Left ventricle myocardium inferior (tissue), 1 donor: ENCODE measurements around the gene PNKD. TPM values are rescaled to one million over a fixed set of nuclear protein-coding genes. Genes with fewer than 3 reads are reported as not detected.

Experiments
- DNase-seq: peaks from one replicate; pipeline ENCODE4 v3.0.0-alpha.2; 2020
- H3K27ac ChIP-seq: fragments of 200-600 bp; replicated peaks from 2 replicates; pipeline ENCODE4 v1.8.0; 2021
- H3K27me3 ChIP-seq: fragments of 200-600 bp; 2 replicates; pipeline ENCODE4 v1.8.0; 2021; ENCODE audit warnings: low read depth
- H3K36me3 ChIP-seq: fragments of 200-600 bp; 2 replicates; pipeline ENCODE4 v1.8.0; 2021
- H3K4me1 ChIP-seq: fragments of 200-600 bp; 2 replicates; pipeline ENCODE4 v1.8.0; 2021
- H3K4me3 ChIP-seq: fragments of 200-600 bp; 2 replicates; pipeline ENCODE4 v1.8.0; 2021; ENCODE audit warnings: mild to moderate bottlenecking, moderate library complexity
- H3K9me3 ChIP-seq: fragments of 200-600 bp; replicated peaks from 2 replicates; pipeline ENCODE4 v1.8.0; 2021
- intact Hi-C: fragments of 100-400 bp; cut with micrococcal nuclease; formaldehyde crosslinking; loops from one replicate; pipeline ENCODE4 v1.11.0; 2022
- total RNA-seq: library from RNA; stranded (reverse); fragmentation: NEBNext Ultra II Directional; extraction: Animal tissue kit (Norgen Biotek cat#: 25700); gene quantifications from one replicate; pipeline ENCODE4 v1.2.1, GENCODE V29; 2021
- TF ChIP-seq, protein P1 (sequence below): fragments of 200-600 bp; IDR thresholded peaks from 2 replicates; pipeline ENCODE4 v1.8.0; 2021; ENCODE audit warnings: antibody characterized with exemption, mild to moderate bottlenecking, borderline replicate concordance
- donor health status: DM: no; HTN: yes; CAD: no; lungs with severe emphysema.

PNKD gene
- total RNA-seq, 1 donor from 2014 or later: 75.4 TPM

DNA sequence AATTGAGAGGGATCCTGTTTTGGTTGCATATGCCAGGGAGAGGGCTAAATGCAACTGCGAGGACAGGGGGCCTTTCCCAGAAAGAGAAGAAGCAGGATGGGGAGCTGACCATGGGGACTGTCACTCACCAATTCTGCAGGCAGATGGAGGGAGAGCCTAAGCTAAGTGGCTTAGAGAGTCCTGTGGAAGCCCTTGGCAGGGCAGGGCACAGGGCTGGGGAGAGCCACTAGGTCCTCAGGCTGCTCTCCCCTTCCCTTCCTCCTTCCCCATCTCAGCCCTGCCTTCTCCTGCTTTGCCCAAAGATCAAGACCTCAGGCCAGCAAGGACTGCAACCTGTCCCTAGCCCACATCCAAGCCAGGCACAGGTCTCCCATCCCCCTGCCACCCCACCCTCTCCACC is 62.0 kb downstream of the PNKD start:
- no peak for DNase-seq
- H3K36me3 ChIP-seq: no peaks in the 10 kb centered on the region
- H3K9me3 ChIP-seq: peaks cover 8% of the 10 kb centered on the region
- H3K4me1 ChIP-seq: no peaks in the 10 kb centered on the region
- intact Hi-C loops: no loop called here
- peak overlapping the region; percentile 54 for H3K27ac ChIP-seq
- H3K4me3 ChIP-seq: peak overlapping the region; percentile 4
- H3K27me3 ChIP-seq: no peaks in the 10 kb centered on the region
- TF ChIP-seq, protein P1, sequence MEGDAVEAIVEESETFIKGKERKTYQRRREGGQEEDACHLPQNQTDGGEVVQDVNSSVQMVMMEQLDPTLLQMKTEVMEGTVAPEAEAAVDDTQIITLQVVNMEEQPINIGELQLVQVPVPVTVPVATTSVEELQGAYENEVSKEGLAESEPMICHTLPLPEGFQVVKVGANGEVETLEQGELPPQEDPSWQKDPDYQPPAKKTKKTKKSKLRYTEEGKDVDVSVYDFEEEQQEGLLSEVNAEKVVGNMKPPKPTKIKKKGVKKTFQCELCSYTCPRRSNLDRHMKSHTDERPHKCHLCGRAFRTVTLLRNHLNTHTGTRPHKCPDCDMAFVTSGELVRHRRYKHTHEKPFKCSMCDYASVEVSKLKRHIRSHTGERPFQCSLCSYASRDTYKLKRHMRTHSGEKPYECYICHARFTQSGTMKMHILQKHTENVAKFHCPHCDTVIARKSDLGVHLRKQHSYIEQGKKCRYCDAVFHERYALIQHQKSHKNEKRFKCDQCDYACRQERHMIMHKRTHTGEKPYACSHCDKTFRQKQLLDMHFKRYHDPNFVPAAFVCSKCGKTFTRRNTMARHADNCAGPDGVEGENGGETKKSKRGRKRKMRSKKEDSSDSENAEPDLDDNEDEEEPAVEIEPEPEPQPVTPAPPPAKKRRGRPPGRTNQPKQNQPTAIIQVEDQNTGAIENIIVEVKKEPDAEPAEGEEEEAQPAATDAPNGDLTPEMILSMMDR: no peak

DNA sequence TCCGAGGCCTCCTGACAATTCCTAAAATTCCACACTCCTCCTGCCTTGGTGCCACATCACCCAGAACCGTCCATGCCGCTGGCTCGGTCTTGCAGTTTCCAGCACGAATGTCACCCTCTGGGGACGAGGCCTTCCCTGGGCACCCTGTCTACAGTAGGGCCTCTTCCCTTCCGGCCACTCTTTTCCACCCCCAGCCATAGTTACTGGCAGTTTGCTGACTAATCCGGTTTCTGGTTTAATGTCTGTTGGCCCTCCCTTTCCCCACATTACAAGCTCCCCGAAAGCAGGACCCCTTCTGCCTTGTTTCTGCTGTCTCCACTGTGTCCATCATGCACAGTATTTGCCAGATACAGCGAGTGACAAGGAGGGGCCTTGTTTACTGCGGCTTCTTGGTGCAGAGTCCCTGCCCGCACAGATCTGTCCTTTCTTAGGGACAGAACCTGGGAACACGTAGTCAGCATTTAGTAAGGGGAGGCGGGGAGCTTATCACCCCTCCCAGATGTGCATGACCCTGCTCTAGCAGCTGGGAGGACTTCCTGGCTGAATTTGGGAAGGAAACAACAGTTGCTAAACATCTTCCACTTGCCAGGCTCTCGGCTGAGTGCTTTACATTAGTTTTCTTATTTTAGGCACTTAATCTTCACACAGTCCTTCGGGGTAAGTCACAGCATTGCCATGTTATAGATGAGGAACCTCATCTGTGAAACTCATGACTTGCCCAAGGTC is 62.8 kb downstream of the PNKD start:
- peak overlapping the region; percentile 54 for H3K27ac ChIP-seq
- H3K9me3 ChIP-seq: peaks cover 8% of the 10 kb centered on the region
- H3K4me1 ChIP-seq: no peaks in the 10 kb centered on the region
- intact Hi-C loops: no loop called here
- peak overlapping the region; percentile 4 for H3K4me3 ChIP-seq
- no peak for DNase-seq
- TF ChIP-seq, protein P1: no peak
- H3K36me3 ChIP-seq: no peaks in the 10 kb centered on the region
- no peaks in the 10 kb centered on the region for H3K27me3 ChIP-seq

DNA sequence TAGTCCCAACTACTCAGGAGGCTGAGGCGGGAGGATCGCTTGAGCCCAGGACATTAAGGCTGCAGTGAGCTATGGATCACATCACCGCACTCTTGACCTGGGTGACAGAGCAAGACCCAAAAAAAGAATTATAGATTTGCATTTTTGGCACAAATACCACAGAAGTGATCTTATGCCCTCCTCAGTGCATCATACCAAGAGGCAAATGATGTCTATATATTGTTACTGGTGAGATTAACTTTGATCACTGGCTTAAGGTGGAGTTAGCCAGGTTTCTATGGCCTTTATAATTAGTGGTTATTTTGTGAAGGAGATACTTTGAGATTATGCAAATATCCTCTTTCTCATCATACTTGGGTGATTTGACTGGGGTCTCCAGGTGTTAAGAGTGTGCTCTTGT is 64.2 kb downstream of the PNKD start:
- TF ChIP-seq, protein P1: no peak
- Histone ChIP-seq H3K36me3 (no peaks in the 10 kb centered on the region), H3K27ac (no peak overlapping the region), H3K4me3 (no peak overlapping the region), H3K27me3 (no peaks in the 10 kb centered on the region), H3K4me1 (no peaks in the 10 kb centered on the region), H3K9me3 (peaks cover 8% of the 10 kb centered on the region)
- intact Hi-C loops: no loop called here
- DNase-seq: no peak

DNA sequence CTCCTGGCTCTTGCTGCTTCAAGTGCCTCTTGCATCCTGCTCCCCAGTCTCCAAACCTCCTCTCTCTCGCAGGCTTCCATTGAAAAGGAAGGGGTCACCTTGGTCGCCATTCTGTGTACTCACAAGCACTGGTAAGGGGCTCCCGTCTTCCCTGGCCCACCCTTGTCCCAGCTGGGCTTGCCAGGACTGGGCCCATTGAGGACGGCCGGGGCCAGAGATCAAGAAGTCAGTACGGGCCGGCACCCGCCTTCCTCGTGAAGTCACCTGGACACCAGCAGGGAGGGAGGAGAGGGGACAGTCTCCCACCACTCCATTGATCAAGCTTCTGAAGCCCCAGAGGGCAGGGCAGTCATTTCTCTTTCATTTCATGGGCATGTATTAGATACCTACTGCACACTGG is 70.3 kb downstream of the PNKD start:
- Histone ChIP-seq H3K27me3 (no peaks in the 10 kb centered on the region), H3K27ac (no peak overlapping the region), H3K4me3 (no peak overlapping the region), H3K36me3 (no peaks in the 10 kb centered on the region), H3K4me1 (no peaks in the 10 kb centered on the region), H3K9me3 (no peaks in the 10 kb centered on the region)
- intact Hi-C loops: no loop called here
- no peak for DNase-seq
- TF ChIP-seq, protein P1: no peak

DNA sequence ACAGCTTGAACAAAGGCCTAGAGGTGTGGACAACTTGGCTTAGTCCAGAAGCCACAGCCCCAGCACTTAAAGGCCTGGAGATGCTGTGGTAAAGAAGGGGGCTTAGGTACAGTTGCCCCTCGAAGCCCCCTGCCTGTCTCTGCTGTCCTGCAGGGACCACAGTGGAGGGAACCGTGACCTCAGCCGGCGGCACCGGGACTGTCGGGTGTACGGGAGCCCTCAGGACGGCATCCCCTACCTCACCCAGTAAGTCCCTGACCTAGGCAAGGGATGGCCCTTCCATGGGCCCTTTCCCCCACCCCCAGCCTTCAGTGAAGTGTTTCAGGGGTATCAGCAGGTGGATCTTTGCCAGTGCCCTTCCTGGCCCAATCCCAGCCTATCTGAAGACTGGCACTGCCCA is 71.1 kb downstream of the PNKD start:
- Histone ChIP-seq H3K27ac (no peak overlapping the region), H3K4me3 (no peak overlapping the region), H3K27me3 (no peaks in the 10 kb centered on the region), H3K9me3 (no peaks in the 10 kb centered on the region), H3K36me3 (no peaks in the 10 kb centered on the region), H3K4me1 (no peaks in the 10 kb centered on the region)
- TF ChIP-seq, protein P1: no peak
- intact Hi-C loops: no loop called here
- no peak for DNase-seq
